GM18519 (cell line): Measurements from ENCODE around the gene OR51E2.
"Not testable (repeated sequence)": the region's sequence is repeated elsewhere in the genome, so short reads cannot be mapped to it uniquely, and the experiment has no call there.

Experiments used
- ATAC-seq: cut with Tn5 transposase; IDR thresholded peaks from one replicate; pipeline ENCODE4 v1.9.1; 2021; ENCODE audit warnings: mild to moderate bottlenecking, moderate library complexity; ENCODE audit not compliant: unreplicated experiment, low FRiP score

The OR51E2 gene

GRCh38 chr11:4697585-4697984, at the start of gene OR51E2:
TSS of gene OR51E2 (minus strand) at chr11:4697853. CDS start at chr11:4682711, 15,142 bp downstream.
- no peak for ATAC-seq

- ATAC-seq, result no peak
Measured at GRCh38 chr11:4740735-4741134, 43.1 kb upstream of the OR51E2 start.

- no peak for ATAC-seq
Measured at GRCh38 chr11:4727171-4727570, 29.5 kb upstream of the OR51E2 start.

GRCh38 chr11:4722616-4723534, 25.2 kb upstream of the OR51E2 start:
- ATAC-seq, result not testable (repeated sequence)

- no peak for ATAC-seq
Measured at GRCh38 chr11:4714300-4714699, 16.6 kb upstream of the OR51E2 start.

- no peak for ATAC-seq
Measured at GRCh38 chr11:4713241-4713640, 15.6 kb upstream of the OR51E2 start.

- ATAC-seq, result no peak
Measured at GRCh38 chr11:4704790-4705334, 7.2 kb upstream of the OR51E2 start.

GRCh38 chr11:4704054-4704789, 6.6 kb upstream of the OR51E2 start, which contains the start of gene MMP26:
TSS of gene MMP26 (plus strand) at chr11:4704784.
- ATAC-seq, result no peak

GRCh38 chr11:4700436-4700820, 2.8 kb upstream of the OR51E2 start:
- ATAC-seq, result no peak

GRCh38 chr11:4699697-4700435, 2.2 kb upstream of the OR51E2 start:
- ATAC-seq, result peak; percentile 98

- ATAC-seq, result no peak
Measured at GRCh38 chr11:4695442-4695841, 2.2 kb downstream of the OR51E2 start.

GRCh38 chr11:4684631-4685285, 12.9 kb downstream of the OR51E2 start:
- no peak for ATAC-seq

GRCh38 chr11:4682623-4683419, 14.8 kb downstream of the OR51E2 start:
- no peak for ATAC-seq

- ATAC-seq, result no peak
Measured at GRCh38 chr11:4680341-4680740, 17.3 kb downstream of the OR51E2 start.

- no peak for ATAC-seq
Measured at GRCh38 chr11:4677948-4678347, 19.7 kb downstream of the OR51E2 start.

- no peak for ATAC-seq
Measured at GRCh38 chr11:4673781-4674180, 23.9 kb downstream of the OR51E2 start.

- no peak for ATAC-seq
Measured at GRCh38 chr11:4672470-4672869, 25.2 kb downstream of the OR51E2 start.

- ATAC-seq, result no peak
Measured at GRCh38 chr11:4671741-4672140, 25.9 kb downstream of the OR51E2 start.

- ATAC-seq, result no peak
Measured at GRCh38 chr11:4665424-4665823, 32.2 kb downstream of the OR51E2 start.
